EL (cell line): ENCODE data around the gene MMP15.
"Not testable (repeated sequence)": the region's sequence is repeated elsewhere in the genome, so short reads cannot be mapped to it uniquely, and the experiment has no call there.

Experiments
- DNase-seq: peaks from one replicate; pipeline ENCODE4 v3.0.0-alpha.2; 2016

MMP15 gene

DNA sequence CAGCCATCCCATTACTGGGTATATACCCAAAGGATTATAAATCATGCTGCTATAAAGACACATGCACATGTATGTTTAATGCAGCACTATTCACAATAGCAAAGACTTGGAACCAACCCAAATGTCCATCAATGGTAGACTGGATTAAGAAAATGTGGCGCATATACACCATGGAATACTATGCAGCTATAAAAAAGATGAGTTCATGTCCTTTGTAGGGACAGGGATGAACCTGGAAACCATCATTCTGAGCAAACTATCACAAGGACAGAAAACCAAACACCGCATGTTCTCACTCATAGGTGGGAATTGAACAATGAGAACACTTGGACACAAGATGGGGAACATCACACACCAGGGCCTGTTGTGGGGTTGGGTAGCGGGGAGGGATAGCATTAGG is 64.8 kb downstream of the MMP15 start:
- not testable (repeated sequence) for DNase-seq

DNA sequence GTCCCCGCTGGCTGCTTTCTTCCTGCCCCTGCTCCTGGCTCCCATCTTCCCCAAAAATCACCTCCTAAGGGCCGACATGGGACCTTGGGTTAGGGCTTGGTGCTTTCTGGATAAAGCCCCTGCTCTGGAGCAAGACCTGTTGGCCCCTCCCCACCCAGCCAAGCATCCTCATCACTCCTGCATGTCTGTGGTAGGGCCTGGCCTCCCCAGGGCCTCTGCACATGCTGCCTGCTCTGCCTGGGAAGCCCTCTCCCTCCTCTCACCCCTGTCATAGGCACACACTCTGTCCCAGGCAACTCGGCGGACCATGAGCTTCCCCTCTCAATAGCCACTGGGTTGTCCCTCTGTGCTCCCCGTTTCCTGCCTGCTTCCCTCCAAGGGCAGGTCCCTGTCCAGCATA is 68.5 kb downstream of the MMP15 start:
- no peak for DNase-seq

GRCh38 chr16:58094791-58095574 is 69.4 kb downstream of the MMP15 start:
- no peak for DNase-seq

GRCh38 chr16:58095575-58095960 is 70.0 kb downstream of the MMP15 start:
- DNase-seq = not testable (repeated sequence)

GRCh38 chr16:58096249-58096648 is 70.7 kb downstream of the MMP15 start:
- DNase-seq = no peak
